Stomach (tissue), 8 donors: Measurements from ENCODE around the gene SAXO2. TPM values are rescaled to one million over a fixed set of nuclear protein-coding genes. Genes with fewer than 3 reads are reported as not detected.

Source experiments
- polyA plus RNA-seq, 3 donors: library from polyadenylated mRNA; stranded (reverse); fragments of 200-250 nt; gene quantifications; one replicate each; pipeline ENCODE4 v1.2.3, GENCODE V29; 2013
- total RNA-seq, 5 donors: library from RNA; depleted of rRNA; stranded (reverse); fragments of >200 nt; gene quantifications; one replicate each; pipeline versions ENCODE4 v1.1.0 to v1.2.3, GENCODE V29; 2014 to 2016
- donor health status: healthy with polysubstance abuse.
- donor health status: Bipolar disorder and iron deficiency.
- donor health status: healthy.

The SAXO2 gene
- total and polyA plus RNA-seq, 8 donors = 0.14 to 18.7 (median 3.3) TPM; not detected in 2

Other genes with a start within 250 kb of the SAXO2 start
- 1 to 10 TPM in 1 of 5 donors, under 1 TPM in 1, not detected in 3; 0.45 to 2.9 TPM for gene MEX3B, start 216.8 kb upstream of the SAXO2 start, total RNA-seq
- gene MEX3B, start 216.8 kb upstream of the SAXO2 start, polyA plus RNA-seq = under 1 TPM; 0.44 to 0.63 (median 0.46) TPM
- gene EFL1, start 84 bp upstream of the SAXO2 start, total RNA-seq = 10 to 100 TPM in 4 of 5 donors, 1 to 10 TPM in 1; 7.1 to 19.8 (median 13.2) TPM
- 10 to 100 TPM in 1 of 3 donors, 1 to 10 TPM in 2; 4.6 to 11.8 (median 5.2) TPM for gene EFL1, start 84 bp upstream of the SAXO2 start, polyA plus RNA-seq
- 10 to 100 TPM in 2 of 5 donors, 1 to 10 TPM in 2, not detected in 1; 1.0 to 11.6 (median 6.3) TPM for gene GOLGA6L10, start 86.7 kb downstream of the SAXO2 start, total RNA-seq
- 1 to 10 TPM; 1.7 to 4.4 (median 2.1) TPM for gene GOLGA6L10, start 86.7 kb downstream of the SAXO2 start, polyA plus RNA-seq
- 10 to 100 TPM in 4 of 5 donors, 1 to 10 TPM in 1; 3.2 to 14.1 (median 12.3) TPM for gene GOLGA6L9, start 167.0 kb downstream of the SAXO2 start, total RNA-seq
- gene GOLGA6L9, start 167.0 kb downstream of the SAXO2 start, polyA plus RNA-seq = 10 to 100 TPM in 1 of 3 donors, 1 to 10 TPM in 2; 3.8 to 16.1 (median 10.0) TPM